Brain microvascular endothelial cell (primary cell): ENCODE results near the gene CLEC16A.

Experiments used
- DNase-seq: peaks from one replicate; pipeline ENCODE4 v3.0.0-alpha.2; 2020
- H3K27ac ChIP-seq: fragments of 250-450 bp; sonication (Bioruptor Pico); 2 replicates; pipeline ENCODE4 v1.5.1; 2020; ENCODE audit warnings: mild to moderate bottlenecking, moderate library complexity
- H3K27me3 ChIP-seq: fragments of 250-450 bp; sonication (Bioruptor Pico); replicated peaks from 2 replicates; pipeline ENCODE4 v1.5.1; 2020; ENCODE audit warnings: mild to moderate bottlenecking
- H3K36me3 ChIP-seq: fragments of 250-450 bp; sonication (Bioruptor Pico); replicated peaks from 2 replicates; pipeline ENCODE4 v1.5.1; 2020; ENCODE audit warnings: mild to moderate bottlenecking
- H3K4me3 ChIP-seq: 2 replicates; pipeline ENCODE4 v1.5.1; 2011; ENCODE audit warnings: low read depth, mild to moderate bottlenecking, control low read depth, low read length, moderate library complexity
- in situ Hi-C: cut with HindIII; loops from 2 replicates; pipeline ENCODE4 v1.10.0; 2017; ENCODE audit warnings: low sequenced_read_pairs, low pct_ligation_motif_present
- TF ChIP-seq, protein P1 (sequence below): IDR thresholded peaks from 2 replicates; pipeline ENCODE4 v1.5.1; 2011; ENCODE audit warnings: low read depth, mild to moderate bottlenecking, moderate library complexity, low read length, control low read depth, inconsistent platforms; ENCODE audit errors: missing control alignments

CLEC16A gene

GRCh38 chr16:11224894-11225676 lies 280.7 kb downstream of the CLEC16A start:
- H3K4me3 ChIP-seq: no peak overlapping the region
- no peaks in the 10 kb centered on the region for H3K27me3 ChIP-seq
- H3K27ac ChIP-seq: no peak overlapping the region
- H3K36me3 ChIP-seq: no peaks in the 10 kb centered on the region
- TF ChIP-seq, protein P1, sequence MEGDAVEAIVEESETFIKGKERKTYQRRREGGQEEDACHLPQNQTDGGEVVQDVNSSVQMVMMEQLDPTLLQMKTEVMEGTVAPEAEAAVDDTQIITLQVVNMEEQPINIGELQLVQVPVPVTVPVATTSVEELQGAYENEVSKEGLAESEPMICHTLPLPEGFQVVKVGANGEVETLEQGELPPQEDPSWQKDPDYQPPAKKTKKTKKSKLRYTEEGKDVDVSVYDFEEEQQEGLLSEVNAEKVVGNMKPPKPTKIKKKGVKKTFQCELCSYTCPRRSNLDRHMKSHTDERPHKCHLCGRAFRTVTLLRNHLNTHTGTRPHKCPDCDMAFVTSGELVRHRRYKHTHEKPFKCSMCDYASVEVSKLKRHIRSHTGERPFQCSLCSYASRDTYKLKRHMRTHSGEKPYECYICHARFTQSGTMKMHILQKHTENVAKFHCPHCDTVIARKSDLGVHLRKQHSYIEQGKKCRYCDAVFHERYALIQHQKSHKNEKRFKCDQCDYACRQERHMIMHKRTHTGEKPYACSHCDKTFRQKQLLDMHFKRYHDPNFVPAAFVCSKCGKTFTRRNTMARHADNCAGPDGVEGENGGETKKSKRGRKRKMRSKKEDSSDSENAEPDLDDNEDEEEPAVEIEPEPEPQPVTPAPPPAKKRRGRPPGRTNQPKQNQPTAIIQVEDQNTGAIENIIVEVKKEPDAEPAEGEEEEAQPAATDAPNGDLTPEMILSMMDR: no peak
- DNase-seq: no peak
- in situ Hi-C loops: no loop called here

DNA sequence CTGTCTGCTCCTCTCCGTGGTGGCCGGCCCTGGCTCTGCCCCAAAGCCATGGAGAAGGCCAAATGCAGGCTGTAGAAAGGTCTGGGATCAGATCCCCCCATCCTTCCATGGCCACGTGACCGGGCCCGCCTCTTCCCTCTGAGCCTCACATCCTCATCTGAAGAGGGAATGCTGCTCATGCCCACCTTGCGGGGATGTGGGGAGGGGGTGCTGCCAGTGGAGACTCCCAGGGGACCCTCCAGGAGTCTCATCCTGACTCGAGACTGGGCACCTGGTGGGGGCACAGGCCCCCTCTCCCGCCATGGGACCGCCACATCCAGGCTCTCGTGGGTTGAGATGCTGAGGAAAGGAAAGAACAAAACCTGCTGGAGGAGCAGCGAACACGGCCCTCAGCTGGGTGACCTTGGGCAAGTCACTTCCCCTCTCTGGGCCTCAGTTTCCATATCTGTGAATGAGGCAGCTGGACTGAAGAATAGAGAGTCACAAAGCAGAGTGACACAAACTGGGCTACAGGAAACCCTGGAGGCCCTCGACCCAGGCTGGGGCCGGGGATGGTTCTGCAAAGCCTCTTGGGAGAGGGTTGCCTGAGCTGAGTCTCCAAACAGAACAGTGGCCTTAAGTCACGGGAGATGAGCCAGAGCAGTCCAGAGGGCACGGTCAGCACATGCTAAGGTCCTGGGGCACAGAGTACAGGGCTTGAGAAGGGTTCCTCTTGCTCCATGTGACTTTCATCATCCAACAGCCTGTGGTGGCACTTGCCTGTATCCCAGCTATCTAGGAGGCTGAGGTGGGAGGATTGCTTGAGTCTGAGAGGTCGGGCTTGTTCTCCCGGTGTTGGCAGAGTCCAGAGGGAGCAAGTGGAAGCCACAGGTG lies 281.5 kb downstream of the CLEC16A start:
- Histone ChIP-seq H3K36me3 (no peaks in the 10 kb centered on the region), H3K4me3 (no peak overlapping the region), H3K27ac (no peak overlapping the region), H3K27me3 (no peaks in the 10 kb centered on the region)
- in situ Hi-C loops: no loop called here
- TF ChIP-seq, protein P1: no peak
- no peak for DNase-seq

- H3K36me3 ChIP-seq: no peaks in the 10 kb centered on the region
- H3K27ac ChIP-seq: no peak overlapping the region
- TF ChIP-seq, protein P1: no peak
- H3K27me3 ChIP-seq: no peaks in the 10 kb centered on the region
- H3K4me3 ChIP-seq: no peak overlapping the region
- no peak for DNase-seq
- in situ Hi-C loops: no loop called here
Observed at GRCh38 chr16:11229432-11229831, 285.1 kb downstream of the CLEC16A start.

DNA sequence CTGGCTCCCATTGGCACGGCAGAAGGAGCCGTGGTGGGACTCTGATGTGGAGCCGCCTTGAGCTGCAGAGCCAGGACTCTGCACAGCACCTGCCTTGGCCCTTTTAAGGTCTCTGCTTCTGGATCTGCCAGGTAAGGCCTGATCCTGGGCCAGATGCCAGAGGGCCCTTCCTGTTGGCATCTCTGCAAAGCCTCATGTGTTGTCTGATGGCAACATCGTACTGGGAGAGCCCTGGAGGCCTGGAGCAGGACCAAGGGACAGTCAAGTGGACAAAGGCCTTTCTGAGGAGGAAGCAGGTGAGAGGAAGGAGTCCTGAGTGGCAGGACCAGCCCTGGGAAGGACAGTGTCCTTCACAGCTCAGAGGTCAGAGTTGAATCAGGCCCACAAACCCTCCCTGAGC lies 285.5 kb downstream of the CLEC16A start:
- no peak overlapping the region for H3K4me3 ChIP-seq
- TF ChIP-seq, protein P1: no peak
- in situ Hi-C loops: no loop called here
- H3K27me3 ChIP-seq: no peaks in the 10 kb centered on the region
- H3K27ac ChIP-seq: no peak overlapping the region
- H3K36me3 ChIP-seq: no peaks in the 10 kb centered on the region
- DNase-seq: no peak

DNA sequence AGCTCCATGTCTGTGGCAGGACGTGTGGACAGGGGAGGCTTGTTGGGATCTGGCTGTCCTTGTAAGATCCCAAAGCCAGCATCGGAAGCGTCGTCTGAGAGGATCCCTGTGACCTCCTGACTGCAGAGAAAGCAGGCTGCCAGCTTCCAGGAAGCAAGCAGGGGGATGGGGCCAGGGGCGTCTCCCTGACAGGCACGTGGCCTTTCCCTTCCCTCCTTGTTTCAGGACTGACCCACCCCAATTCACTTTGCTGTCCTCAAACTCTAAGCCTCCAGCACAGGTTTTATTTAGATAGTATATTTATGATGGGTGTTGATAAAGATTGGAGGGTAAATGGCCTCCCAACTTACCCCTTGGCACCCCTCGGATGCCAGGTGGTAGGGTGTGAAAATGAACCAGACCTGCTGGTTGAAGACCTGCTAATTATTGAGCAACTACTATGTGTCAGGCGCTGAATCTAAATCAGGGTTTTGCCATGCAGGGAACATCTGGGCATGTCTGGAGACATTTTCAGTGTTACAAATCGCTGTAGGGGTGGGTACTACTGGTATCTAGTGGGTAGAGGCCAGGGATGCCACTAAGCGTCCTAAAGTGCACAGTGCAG lies 287.1 kb downstream of the CLEC16A start:
- H3K27ac ChIP-seq: no peak overlapping the region
- in situ Hi-C loops: no loop called here
- H3K27me3 ChIP-seq: no peaks in the 10 kb centered on the region
- no peak for DNase-seq
- H3K36me3 ChIP-seq: no peaks in the 10 kb centered on the region
- TF ChIP-seq, protein P1: no peak
- H3K4me3 ChIP-seq: no peak overlapping the region
